HG03196 (cell line): ENCODE measurements around the gene OR52E1.
"Not testable (repeated sequence)": the region's sequence is repeated elsewhere in the genome, so short reads cannot be mapped to it uniquely, and the experiment has no call there.

Experiments used
- ATAC-seq: cut with Tn5 transposase; IDR thresholded peaks from one replicate; pipeline ENCODE4 v1.9.1; 2021; ENCODE audit not compliant: unreplicated experiment

The OR52E1 gene

GRCh38 chr11:5069272-5069671 lies at the start of gene OR52E1:
Gene OR52E1, plus strand, starts transcription at chr11:5069572.
- ATAC-seq = no peak

GRCh38 chr11:5021996-5022395 lies 47.4 kb upstream of the OR52E1 start:
- ATAC-seq = no peak

GRCh38 chr11:5036669-5037068 lies 32.7 kb upstream of the OR52E1 start:
- no peak for ATAC-seq

- ATAC-seq = no peak
Measured at GRCh38 chr11:5037926-5038325, 31.4 kb upstream of the OR52E1 start.

- no peak for ATAC-seq
Measured at GRCh38 chr11:5038341-5038740, 31.0 kb upstream of the OR52E1 start.

GRCh38 chr11:5040876-5041275 lies 28.5 kb upstream of the OR52E1 start:
- no peak for ATAC-seq

- no peak for ATAC-seq
Measured at GRCh38 chr11:5042091-5042490, 27.3 kb upstream of the OR52E1 start.

GRCh38 chr11:5043380-5043779 lies 26.0 kb upstream of the OR52E1 start:
- ATAC-seq = no peak

- ATAC-seq = no peak
Measured at GRCh38 chr11:5046226-5046625, 23.1 kb upstream of the OR52E1 start, which contains the start of gene OR52J3. Gene OR52J3, plus strand, starts transcription at chr11:5046526. Its CDS starts 0 bp downstream, at chr11:5046526.

- ATAC-seq = no peak
Measured at GRCh38 chr11:5046754-5047330, 22.5 kb upstream of the OR52E1 start.

- ATAC-seq = not testable (repeated sequence)
Measured at GRCh38 chr11:5058679-5059078, 10.7 kb upstream of the OR52E1 start.

- ATAC-seq = no peak
Measured at GRCh38 chr11:5059391-5059790, 10.0 kb upstream of the OR52E1 start, which contains the start of gene OR52E2. Gene OR52E2, minus strand, starts transcription at chr11:5059627. Its CDS starts 0 bp downstream, at chr11:5059627.

- ATAC-seq = no peak
Measured at GRCh38 chr11:5065027-5065426, 4.3 kb upstream of the OR52E1 start.

GRCh38 chr11:5071799-5072198 lies 2.4 kb downstream of the OR52E1 start:
- no peak for ATAC-seq

GRCh38 chr11:5081405-5081804 lies 12.0 kb downstream of the OR52E1 start:
- ATAC-seq = no peak

- ATAC-seq = no peak
Measured at GRCh38 chr11:5083602-5084001, 14.2 kb downstream of the OR52E1 start.

GRCh38 chr11:5088556-5088955 lies 19.2 kb downstream of the OR52E1 start:
- ATAC-seq = no peak

GRCh38 chr11:5090668-5091067 lies 21.3 kb downstream of the OR52E1 start:
- ATAC-seq = no peak

- no peak for ATAC-seq
Measured at GRCh38 chr11:5092821-5093585, 23.6 kb downstream of the OR52E1 start.

- ATAC-seq = no peak
Measured at GRCh38 chr11:5096011-5096410, 26.6 kb downstream of the OR52E1 start.

GRCh38 chr11:5102246-5102645 lies 32.9 kb downstream of the OR52E1 start:
- ATAC-seq = no peak

GRCh38 chr11:5103066-5103465 lies 33.7 kb downstream of the OR52E1 start:
- ATAC-seq = no peak
